ENCODE measurements around the gene ACOX1. TPM values are rescaled to one million over a fixed set of nuclear protein-coding genes. Genes with fewer than 3 reads are reported as not detected.

The ACOX1 gene
- total RNA-seq (2013), result 51.2 TPM
- 10 to 100 TPM; 21.6 to 49.7 (median 49.2) TPM for polyA plus RNA-seq
- polyA minus RNA-seq, result 28.0 and 47.1 TPM in 2 replicates
- total RNA-seq, result 25.9 to 119 (median 92.5) reads per million in 11 experiments

DNA sequence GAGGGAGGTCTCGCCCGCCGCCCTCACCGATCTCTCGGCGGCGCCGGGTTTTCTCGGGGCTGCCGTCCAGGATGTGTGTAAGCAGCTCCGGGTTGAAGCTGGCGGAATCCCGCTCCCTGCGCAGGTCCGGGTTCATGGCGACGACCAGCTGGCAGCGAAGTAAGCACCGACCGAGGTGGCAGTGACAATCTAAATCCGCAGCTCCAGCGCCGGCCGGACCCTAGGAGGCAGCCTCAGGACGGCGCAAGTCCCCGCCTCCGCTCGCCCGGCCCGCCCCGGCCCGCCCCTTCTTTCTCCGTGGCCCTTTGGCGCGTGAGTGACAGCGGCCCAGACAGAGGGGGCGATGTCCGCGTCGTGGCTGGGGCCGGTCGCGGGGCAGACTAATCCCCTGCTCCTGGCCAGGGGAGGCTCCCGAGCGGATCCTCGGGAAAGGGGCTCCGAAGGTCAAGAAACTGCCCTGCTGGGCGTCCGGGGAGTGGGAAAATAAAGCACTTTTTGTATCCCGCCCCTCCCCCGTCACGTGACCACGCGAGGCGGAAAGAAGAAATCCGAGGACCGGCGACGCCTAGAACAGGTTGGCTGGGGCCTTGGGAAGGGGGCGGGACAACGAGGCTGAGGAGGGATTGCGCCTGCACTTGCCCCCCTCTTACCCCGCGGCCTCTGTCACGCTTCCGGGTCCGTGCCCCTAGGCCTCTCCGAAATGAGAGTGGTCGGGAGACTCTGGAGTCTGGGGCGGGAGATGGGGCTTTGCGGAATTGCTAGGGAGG is at the start of gene ACOX1, which contains the start of gene TEN1:
Gene ACOX1, minus strand, starts transcription at position 229 of the 767 bp plus-strand sequence. Its CDS starts 93 bp downstream, at position 136.
Gene TEN1, plus strand, starts transcription at position 303 of the 767 bp plus-strand sequence. CDS start 6,953 bp downstream, outside the sequence.
- peak within 1 kb of the TSS; percentile 93 to 99 for H3K4me3 Mint-ChIP-seq
- peaks cover 6 to 10% of the 10 kb centered on the region in 2 donors for H3K36me3 ChIP-seq (replicated peaks in 1 of 2; ENCODE audit: control insufficient read depth in 1 of 2, insufficient read depth in 2 of 2, low read length in 2 of 2)

More for the DNA sequence above, at the start of gene ACOX1, which contains the start of gene TEN1:
- peak within 1 kb of the TSS; percentile 64 to 100 (median 96) for H3K4me3 ChIP-seq (replicated peaks in 1 of 3; ENCODE audit: low read depth in 2 of 3, low read length in 3 of 3)
- no peaks in the 10 kb centered on the region for H3K9me3 Mint-ChIP-seq
- H3K9me3 ChIP-seq (replicated peaks in 1 of 2; ENCODE audit: control insufficient read depth in 1 of 2, insufficient read depth in 1 of 2, low read length in 2 of 2), result no peaks in the 10 kb centered on the region
- DNase-seq, result peak; percentile 93 to 96 (median 94)
- H3K4me1 ChIP-seq (ENCODE audit: control insufficient read depth in 1 of 2, insufficient read depth in 2 of 2, low read length in 2 of 2), result peaks cover 51 to 59% of the 10 kb centered on the region in 2 donors
- under 1% methylated on average over 62 of the region's 72 CpGs for WGBS (ENCODE audit: insufficient coverage)
- H3K27ac ChIP-seq (ENCODE audit: low read depth in 1 of 2, low read length in 2 of 2), result peak within 1 kb of the TSS; percentile 94 to 100
- TF ChIP-seq, protein P1, sequence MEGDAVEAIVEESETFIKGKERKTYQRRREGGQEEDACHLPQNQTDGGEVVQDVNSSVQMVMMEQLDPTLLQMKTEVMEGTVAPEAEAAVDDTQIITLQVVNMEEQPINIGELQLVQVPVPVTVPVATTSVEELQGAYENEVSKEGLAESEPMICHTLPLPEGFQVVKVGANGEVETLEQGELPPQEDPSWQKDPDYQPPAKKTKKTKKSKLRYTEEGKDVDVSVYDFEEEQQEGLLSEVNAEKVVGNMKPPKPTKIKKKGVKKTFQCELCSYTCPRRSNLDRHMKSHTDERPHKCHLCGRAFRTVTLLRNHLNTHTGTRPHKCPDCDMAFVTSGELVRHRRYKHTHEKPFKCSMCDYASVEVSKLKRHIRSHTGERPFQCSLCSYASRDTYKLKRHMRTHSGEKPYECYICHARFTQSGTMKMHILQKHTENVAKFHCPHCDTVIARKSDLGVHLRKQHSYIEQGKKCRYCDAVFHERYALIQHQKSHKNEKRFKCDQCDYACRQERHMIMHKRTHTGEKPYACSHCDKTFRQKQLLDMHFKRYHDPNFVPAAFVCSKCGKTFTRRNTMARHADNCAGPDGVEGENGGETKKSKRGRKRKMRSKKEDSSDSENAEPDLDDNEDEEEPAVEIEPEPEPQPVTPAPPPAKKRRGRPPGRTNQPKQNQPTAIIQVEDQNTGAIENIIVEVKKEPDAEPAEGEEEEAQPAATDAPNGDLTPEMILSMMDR (IDR thresholded peaks at IDR 0.05), result peak; percentile 50
- H4K20me1 ChIP-seq (ENCODE audit: insufficient read depth, low read length), result no peaks in the 10 kb centered on the region
- peak within 1 kb of the TSS; percentile 98 to 100 (median 99) for H3K27ac Mint-ChIP-seq
- H3K27me3 Mint-ChIP-seq (ENCODE audit: low read depth in 3 of 3), result no peaks in the 10 kb centered on the region
- H3K4me2 ChIP-seq (replicated peaks; ENCODE audit: extremely low read depth, low read length, poor library complexity, severe bottlenecking), result peak within 1 kb of the TSS; percentile 81
- intact Hi-C loops (cut with micrococcal nuclease), result loop anchor here in 1 of 2 donors (10.0 kb wide), 1 partner anchor 194 kb away; the partner anchor contains the start of gene UNK
- peak within 1 kb of the TSS; percentile 97 for H3K9ac ChIP-seq (ENCODE audit: insufficient read depth, low read length, poor library complexity, severe bottlenecking)
- H3K36me3 Mint-ChIP-seq, result peaks cover 20 to 34% of the 10 kb centered on the region in 2 donors
- no peaks in the 10 kb centered on the region for H3K27me3 ChIP-seq (ENCODE audit: control insufficient read depth in 2 of 2, insufficient read depth in 2 of 2, low read length in 2 of 2)
- peaks cover 66% of the 10 kb centered on the region for H3K79me2 ChIP-seq (ENCODE audit: insufficient read depth, low read length)
- H3K4me1 Mint-ChIP-seq, result peaks cover 53% of the 10 kb centered on the region
- peak within 1 kb of the TSS; percentile 89 for H2AFZ ChIP-seq (ENCODE audit: insufficient read depth, low read depth, low read length, poor library complexity, severe bottlenecking)
